Stimulated activated CD4-positive, alpha-beta T cell treated with anti-CD3 and anti-CD28 coated beads, Interleukin-2, amount 100 ng/mL, for 48 hours (primary cell): ENCODE data around the gene MEP1B.
"Not testable (repeated sequence)": the region's sequence is repeated elsewhere in the genome, so short reads cannot be mapped to it uniquely, and the experiment has no call there.

Experiments used
- DNase-seq, 2 donors: peaks; one replicate each; pipeline ENCODE4 v3.0.0-alpha.2; 2020

MEP1B gene

DNA sequence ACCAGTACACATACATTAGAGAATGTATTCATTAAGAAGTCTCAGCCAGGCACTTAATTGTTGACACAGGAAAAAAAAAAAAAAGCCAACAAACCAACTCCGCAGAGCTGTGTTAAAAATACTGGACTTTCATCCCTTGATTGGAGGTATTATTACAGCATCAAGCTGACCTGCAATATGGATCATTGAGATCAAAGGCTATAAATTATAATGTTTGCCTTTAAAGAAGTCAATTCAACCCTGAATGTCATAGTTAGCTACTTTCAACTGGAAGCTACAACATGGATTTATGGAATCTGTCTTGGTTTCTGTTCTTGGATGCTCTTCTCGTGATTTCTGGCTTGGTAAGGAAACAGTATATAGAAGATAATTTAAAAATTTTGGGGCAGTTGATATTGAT, at the start of gene MEP1B:
MEP1B (plus strand) TSS at position 250 of the 400 bp plus-strand sequence; CDS start at position 282, 32 bp downstream.
- no peak for DNase-seq

DNA sequence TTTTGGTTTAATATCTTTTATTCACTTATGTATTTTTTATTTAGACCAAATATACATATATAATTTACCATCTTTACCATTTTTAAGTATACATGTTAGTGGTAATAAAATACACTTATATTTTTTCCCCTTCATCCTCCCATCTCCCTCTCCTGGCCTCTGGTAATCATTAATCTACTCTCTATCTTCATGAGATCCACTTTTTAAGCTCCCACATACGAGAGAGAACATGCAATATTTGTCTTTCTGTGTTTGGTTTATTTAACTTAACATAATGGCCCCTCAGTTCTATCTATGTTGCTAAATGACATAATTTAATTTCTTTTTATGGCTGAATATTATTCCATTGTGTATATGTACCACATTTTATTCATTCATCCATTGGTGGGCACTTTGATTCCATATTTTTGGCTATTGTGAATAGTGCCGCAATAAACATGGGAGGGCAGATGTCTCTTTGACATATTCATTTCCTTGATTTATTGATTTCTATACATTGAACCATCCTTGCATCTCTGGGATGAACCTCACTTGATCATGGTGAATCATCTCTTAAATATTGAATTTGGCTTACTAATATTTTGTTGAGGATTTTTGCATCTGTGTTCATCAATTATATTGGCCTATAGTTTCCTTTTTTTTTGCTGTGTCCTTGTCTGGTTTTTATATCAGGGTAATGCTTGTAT, 41.5 kb upstream of the MEP1B start:
- DNase-seq, result no peak

DNA sequence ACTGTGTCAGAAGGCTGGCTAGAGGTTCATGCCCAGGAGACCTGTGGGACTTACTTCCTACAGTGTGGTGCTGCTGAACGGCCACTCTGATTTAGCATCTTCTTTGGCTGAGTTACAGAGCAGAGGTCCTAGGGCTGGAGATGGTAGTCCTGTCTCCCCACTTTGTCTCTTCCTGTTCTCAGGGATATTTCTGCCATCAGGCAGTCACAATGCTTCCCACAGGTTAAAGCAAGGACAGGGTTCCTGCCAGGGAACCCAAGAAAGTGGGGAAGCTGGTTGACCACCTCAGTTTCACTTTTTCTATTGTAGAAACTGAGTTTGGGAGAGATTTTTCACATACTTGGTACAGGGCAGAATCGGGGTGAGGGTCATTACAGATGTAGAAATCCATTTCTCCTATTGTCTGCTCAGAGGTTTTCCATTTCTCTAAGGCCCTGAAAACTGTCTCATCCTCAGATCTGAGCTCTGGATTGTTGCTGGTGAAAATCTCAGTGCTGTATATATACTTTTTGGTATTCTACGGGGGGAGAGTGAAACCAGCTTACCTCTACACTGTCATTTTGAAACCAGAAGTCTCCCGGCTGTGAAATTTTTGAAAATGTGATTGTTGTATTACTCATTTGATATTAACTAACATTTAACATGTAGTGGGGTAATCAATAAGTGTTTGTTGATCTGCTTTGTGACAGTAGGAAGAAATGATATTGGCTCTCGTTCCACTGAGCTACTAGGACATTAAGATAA, 37.0 kb upstream of the MEP1B start:
- DNase-seq, result no peak

DNA sequence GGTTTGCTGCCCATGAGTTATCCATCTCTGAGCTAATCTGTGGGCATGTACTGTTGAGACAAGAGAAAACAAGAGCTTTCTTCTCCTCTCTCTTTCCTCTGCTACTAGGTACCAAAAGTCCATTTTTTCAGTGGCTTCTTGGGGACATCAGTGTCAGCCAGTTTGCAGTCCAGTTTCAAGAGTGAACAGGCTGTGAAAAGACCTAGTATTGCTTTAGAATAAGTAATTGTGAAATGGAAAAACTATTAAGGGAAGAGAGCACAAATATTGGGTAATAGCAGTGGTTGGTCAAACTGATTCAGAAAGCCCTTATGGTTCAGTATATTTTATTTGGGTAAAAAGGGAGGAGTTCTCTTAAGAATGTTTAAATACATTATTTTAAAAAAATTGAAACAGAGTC, 33.0 kb upstream of the MEP1B start:
- no peak for DNase-seq

DNA sequence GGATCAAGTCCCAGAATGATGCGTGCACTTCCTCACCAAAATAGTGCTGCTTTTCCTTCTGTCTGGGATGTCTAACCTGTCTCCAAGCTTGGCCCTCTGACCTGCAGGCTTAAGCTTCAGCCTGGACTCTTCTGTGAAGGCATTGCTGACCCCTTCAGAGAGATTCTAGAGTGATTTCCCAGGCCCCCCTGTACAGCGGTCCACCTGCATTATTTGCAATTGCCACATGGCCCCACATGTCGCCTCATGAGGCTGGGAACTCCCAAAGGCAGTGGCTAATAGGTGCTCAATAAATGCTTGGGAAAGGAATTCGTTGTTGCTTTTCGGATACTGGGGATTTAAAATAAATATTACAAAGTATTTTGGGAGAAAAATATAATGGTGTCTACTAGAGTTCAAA, 32.3 kb upstream of the MEP1B start:
- DNase-seq, result no peak

DNA sequence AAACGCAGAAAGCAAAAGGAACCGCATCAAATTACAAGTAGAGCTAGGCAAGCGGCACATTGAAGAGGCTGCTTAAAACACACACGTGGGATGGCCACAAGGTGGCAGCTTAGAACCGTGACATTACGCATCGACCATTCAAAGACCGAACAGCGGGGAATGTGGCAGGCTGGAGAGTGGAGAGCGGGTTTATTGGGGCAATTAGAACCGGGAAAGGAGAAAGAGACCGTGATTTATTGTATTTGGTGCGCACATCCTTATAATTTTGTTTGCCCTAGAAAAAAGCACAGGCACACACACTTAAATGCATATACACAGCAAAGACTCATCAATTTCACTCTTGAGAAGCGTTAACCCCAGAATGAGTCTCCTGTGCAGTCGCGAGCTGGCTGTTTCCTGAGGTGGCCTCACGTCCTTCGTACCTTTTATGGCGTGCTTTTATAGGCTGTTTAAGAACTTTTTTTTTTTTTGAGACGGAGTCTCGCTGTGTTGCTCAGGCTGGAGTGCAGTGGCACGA, 31.7 kb upstream of the MEP1B start:
- peak; percentile 57 to 61 for DNase-seq

DNA sequence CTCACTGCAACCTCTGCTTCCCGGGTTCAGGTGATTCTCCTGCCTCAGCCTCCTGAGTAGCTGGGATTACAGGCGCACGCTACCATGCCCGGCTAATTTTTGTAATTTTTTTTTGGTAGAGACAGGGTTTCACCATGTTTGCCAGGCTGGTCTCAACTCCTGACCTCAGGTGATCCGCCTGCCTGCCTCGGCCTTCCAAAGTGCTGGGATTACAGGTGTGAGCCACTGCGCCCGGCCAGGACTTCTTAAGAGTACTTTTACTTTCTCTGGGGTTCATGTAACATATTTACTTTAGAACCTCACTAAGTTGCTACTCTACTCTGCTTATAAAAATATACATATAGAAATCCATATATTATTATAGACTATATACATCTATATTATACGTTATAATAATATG, 31.2 kb upstream of the MEP1B start:
- DNase-seq, result not testable (repeated sequence)

DNA sequence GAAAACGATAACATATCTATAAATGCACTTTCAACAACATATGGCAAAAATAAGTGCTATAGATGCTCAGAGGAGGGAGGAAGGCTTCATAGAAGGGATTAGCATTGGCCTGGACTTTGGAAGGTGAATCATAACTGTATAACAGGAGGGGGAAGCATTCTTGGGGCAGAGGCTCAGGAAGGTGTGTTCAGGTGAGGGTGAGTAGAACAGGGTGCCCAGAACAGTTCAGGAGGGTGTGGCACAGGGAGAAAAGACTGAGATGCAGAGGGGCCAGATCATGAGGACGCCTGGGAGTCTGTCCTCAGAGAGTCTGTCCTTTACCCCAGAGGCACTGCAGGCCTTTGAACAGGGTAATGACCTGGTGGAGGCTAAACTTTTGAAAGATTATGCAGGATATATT, 29.3 kb upstream of the MEP1B start:
- no peak for DNase-seq

DNA sequence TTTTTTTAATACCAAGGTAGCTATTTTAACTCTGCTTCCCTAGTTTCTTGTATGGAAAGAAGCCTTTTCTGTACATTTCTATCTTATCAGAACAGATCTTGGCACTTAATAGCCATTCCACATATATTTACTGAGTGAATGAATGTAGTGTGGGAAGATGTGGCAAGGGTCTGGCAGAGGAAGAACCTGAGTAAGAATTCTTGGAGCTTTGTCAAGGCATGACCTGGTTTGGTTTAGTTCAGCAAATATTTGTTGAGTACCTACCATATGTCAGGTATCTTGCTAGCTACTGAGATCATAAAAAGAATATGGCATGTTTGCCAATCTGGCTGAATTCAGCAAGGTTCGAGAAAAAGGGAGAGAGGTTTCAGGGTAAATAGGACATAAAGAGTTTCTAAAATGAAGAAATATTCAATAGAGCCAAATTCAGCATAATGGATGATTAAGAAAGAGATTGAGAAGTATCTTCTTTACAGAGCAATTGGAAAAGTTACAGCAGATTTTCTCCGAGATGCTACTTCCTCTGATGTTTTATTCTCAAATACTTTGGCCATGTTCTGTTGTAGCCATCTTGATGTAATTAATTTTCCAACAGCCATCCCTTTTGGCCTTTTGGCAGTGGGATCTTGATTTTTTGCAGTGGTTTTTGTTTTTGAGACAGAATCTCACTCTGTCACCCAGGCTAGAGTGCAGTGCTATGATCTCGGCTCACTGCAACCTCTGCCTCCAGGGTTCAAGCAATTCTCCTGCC, 21.7 kb upstream of the MEP1B start:
- DNase-seq, result no peak

DNA sequence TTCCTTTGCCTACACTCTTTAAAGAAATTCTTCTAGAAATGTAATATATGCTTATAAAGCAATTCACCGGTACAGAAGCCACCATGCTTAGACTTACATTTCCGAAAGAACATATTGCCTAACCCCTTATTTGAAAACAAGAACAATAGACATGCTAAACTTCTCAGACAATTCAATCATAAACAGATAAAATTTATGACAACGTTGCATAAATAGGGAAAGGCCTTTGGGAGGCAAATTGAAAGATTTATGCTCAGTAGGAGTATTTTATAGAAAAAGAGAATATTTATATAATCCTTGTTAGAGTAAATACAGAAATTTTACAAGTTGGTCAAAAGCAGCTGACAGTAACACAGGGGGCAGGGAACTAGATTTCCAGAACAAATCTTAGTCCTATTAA, 16.2 kb upstream of the MEP1B start:
- DNase-seq, result no peak

DNA sequence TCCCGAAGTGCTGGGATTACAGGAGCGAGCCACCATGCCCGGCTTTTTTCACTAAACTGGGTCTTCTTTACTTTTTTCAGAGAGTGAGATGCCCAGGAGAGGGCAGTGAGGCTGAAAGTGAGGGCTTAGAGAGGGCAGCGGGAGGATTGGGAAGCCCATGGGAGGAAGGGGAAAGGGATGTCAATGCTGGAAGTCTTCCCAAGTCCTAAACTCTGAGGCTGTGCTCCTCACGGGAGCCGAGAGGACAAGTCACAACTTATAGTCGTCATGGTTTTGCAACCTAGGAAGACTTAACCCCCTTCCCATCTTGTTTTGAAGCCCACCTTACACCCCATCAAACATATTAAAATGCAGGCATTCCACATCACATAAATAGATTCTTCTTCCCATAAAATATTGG, 15.1 kb upstream of the MEP1B start:
- DNase-seq, result no peak

DNA sequence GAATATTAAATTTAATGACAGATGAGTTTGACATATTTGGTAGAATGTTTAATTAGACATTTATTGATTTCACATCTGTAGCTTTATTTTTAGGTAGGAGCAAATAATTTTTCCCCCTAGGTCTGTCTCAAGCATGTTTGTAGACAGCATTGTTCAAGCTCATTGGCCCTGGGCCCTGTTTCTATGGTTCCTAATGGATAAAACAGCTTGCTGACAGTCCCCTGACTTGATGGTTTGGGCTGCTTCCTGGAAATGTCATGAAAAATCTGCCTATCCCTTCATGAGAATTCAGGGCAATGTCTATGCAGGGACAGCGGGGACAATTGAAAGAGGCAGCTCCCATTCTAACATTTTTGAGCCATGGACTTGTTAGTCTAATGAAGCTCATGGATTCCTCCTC, 14.6 kb upstream of the MEP1B start:
- no peak for DNase-seq

DNA sequence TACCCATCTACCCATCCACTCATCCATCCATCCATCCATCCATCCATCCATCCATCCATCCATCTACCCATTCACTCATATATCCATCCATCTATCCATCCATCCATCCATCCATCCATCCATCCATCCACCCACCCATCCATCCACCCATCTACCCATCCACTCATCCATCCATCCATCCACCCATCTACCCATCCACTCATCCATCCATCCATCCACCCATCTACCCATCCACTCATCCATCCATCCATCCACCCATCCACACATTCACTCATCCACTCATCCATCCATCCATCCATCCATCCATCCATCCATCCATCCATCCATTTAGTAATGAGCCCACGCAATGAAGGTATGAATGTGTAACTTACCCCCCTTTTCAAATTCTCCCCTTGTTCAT, 13.1 kb upstream of the MEP1B start:
- not testable (repeated sequence) for DNase-seq

DNA sequence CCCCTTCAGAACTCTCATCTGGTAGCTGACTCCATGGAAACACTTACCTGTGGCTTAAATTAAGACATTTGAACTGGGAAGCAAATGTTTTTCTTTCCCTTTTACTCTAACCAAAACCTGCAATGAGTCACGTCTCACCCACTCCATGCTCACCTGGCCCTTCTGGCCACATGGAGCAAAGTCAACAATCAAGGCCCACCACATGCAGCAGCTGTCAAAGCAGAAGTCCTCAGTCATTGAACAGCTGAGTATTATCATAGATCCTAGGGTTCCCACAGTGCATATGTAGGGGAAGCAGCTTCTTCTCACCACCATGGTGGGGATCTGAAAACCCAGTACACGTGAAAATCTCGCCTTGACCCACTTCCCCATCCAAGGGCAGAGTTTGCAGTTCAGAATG, 12.3 kb upstream of the MEP1B start:
- DNase-seq, result no peak

DNA sequence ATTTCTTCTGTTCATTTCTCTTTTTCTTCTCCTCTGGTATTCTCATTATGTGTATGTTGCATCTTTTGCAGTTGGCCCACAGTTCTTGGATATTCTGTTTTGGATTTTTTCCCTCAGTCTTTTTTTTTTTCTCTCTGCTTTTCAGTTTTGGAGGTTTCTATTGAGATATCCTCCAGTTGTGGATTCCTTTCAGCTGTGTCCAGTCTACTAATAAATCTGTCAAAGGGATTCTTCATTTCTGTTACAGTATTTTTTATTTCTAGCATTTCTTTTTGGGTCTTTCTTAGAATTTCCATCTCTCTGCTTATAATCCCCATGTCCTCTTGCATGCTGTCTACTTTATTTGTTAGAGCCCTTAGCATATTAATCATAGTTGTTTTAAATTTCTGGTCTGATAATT, 6.3 kb upstream of the MEP1B start:
- DNase-seq, result no peak

DNA sequence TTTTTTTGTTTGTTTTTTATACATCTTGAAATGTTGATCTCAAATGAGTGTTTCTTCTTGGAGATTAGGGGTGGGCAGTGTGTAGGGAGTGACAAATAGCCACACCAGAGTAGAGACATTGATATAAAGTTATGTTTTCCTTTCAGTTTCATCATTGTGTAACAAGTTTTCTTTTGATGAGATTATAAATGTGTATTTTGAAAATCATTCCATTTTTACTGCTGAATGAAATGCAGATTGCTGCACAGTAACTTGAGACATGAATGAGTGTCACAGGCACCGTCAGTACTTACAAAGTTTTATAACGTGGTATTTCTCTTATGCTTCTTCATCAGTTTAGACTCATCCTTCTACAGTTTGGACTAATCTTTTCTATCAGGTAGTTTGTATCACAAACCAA, 370 bp downstream of the MEP1B start:
- no peak for DNase-seq

DNA sequence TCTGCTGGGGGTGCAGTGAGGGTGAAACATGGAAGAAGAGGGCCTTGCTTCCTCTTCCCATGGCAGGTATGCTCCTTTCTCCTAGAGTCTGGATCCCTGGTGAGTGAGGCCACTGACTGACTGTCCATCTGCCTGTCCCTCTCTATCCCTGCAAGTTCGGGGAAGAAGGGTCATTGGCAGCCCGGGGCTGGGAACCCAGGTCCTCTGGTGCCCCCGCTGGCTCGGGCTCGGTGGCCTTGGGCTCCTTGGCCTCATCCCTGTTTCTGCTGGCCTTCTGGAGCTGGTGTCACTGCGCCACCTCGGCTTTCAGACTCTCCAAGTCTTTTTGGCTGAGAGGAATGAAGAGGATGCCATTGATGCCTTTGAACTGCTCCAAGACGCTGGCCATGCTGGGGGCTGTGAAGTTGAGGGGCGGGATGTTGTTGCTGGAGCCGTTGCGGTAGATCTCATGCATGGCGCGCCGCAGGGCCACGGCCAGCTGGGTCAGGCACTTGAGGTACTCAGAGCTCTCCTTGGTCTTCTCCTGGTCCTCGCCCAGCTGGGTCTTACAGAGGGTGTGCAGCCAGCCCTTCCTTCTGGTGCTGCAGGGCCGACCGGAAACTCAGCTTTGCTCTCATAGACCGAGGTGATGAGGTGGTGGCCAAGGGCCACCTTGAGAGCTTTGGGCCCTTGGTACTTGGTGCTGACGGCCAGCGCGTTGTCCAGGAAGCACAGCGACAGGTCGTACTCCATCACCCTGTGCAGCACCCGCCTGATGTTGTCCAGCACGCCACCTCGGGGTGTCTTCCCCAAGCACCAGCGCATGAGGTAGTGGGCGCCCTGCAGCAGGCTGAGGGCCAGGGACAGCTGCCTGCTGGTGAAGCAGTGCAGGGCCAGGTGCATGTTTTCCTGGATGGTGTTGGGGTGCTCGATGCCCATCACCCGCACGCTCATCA, 6.3 kb downstream of the MEP1B start:
- no peak for DNase-seq

DNA sequence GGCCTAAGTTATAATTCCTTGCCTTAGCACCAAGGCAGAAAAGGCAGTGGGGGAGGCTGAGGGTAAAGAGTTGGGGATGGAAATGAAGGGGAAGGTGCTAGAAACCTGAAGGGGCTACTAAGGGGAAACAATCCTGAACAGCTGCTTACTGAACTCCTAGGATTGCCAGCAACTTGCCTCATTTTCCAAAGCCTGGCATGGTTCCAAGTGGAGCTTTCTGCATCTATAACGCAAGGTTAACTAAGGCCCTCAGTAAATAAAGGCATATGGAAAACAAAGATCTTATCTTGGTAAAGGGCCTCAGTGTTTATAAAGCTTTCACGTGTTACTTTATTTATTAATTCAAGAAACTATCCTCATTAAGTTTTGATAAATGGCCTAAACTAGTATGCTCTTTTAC, 10.9 kb downstream of the MEP1B start:
- no peak for DNase-seq

DNA sequence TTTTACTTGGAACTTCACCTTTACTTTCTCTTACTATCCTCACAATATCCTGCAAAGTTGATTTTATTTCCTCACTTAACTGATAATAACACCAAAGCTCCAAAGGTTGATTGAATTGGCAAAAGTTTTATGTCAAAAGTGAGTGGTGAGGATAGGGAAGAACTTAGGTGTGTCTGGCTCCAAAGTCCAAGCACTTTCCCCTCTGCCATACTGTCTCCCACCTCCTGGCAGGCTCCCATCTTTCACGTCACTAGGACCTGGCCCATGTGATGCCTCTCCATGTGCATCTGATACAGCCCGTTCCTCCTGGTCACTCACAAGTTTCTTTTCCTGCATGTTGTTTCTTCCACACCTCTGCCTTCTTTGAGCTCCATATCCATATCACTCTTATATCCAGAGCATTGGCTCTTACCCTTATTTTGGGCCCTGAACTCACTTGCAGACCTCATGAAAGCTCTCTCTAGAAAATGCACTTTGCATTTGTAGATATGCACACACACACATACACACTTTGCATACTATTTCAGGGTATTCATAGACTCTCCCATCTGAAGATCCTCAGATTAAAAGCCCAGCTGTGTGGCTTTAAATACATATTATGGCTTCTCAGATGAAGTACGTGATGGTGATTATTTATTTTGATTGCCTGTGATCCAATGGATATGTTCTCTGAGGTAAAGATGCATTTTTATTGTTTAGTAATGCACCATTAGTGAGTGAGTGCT, 12.3 kb downstream of the MEP1B start:
- no peak for DNase-seq

DNA sequence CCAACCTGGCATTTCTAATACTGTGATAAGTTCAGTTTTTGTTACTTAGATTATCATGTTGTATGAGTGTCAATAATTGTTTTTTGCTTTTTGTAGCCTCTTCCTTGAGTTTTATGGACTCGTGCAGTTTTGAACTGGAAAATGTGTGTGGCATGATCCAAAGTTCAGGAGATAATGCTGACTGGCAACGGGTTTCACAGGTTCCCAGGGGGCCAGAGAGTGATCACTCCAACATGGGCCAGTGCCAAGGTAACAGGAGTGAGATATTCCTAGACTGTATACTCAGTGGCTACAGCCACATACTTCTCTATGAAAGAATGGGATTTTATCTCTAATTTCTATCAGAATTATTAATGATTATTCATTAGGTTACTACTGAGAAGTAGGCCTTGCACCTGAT, 18.2 kb downstream of the MEP1B start:
- no peak for DNase-seq

DNA sequence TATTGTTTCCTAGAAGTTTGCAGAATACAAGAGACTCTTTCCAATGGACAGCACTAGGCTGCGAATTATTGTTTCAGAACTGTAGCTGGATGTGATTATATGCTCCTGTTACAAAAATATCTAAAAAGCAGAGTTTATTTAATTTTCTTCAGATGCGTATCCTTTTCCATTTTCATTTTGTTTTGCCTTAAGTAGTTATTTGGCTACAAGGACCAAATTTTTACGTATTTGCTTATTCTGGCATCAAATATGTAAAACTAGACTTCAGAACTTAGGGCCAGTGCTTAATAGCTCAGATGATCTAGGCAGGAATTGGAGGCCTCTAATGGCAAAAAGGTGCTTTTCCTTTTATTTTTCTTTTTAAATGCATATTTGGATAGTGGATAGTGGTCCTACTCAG, 18.7 kb downstream of the MEP1B start:
- DNase-seq, result no peak
